Astrocyte of the spinal cord (primary cell): ENCODE results near the gene EPS8L3.

ENCODE experiments used
- DNase-seq: peaks from one replicate; pipeline ENCODE4 v3.0.0; 2011; ENCODE audit warnings: low read depth, low spot score
- H3K4me3 ChIP-seq: 2 replicates; pipeline ENCODE4 v1.5.1; 2011; ENCODE audit warnings: low read depth, mild to moderate bottlenecking, low read length, moderate library complexity
- CTCF ChIP-seq: IDR thresholded peaks from 2 replicates; pipeline ENCODE4 v1.5.1; 2012; ENCODE audit warnings: low read depth, mild to moderate bottlenecking, low read length, inconsistent platforms
- in situ Hi-C: cut with HindIII; loops from 2 replicates; pipeline ENCODE4 v1.10.0; 2017; ENCODE audit warnings: low sequenced_read_pairs

Gene EPS8L3

GRCh38 chr1:109793486-109794318, 30.0 kb upstream of the EPS8L3 start:
- DNase-seq, result peak; percentile 88
- in situ Hi-C loops, result loop anchor here (25.0 kb wide), 1 partner anchor 119 kb away; the partner anchor contains the start of gene CSF1
- no peak overlapping the region for H3K4me3 ChIP-seq
- no peak for TF ChIP-seq CTCF

GRCh38 chr1:109793089-109793485, 29.4 kb upstream of the EPS8L3 start:
- no peak for TF ChIP-seq CTCF
- no peak overlapping the region for H3K4me3 ChIP-seq
- in situ Hi-C loops, result loop anchor here (25.0 kb wide), 1 partner anchor 119 kb away; the partner anchor contains the start of gene CSF1
- DNase-seq, result no peak

- in situ Hi-C loops, result loop anchor here (25.0 kb wide), 1 partner anchor 120 kb away; the partner anchor contains the start of gene CSF1
- TF ChIP-seq CTCF, result peak; percentile 83
- DNase-seq, result peak; percentile 95
- no peak overlapping the region for H3K4me3 ChIP-seq
Observed at GRCh38 chr1:109792056-109792831, 28.5 kb upstream of the EPS8L3 start.

- TF ChIP-seq CTCF, result no peak
- DNase-seq, result no peak
- in situ Hi-C loops, result loop anchor here (25.0 kb wide), 1 partner anchor 121 kb away; the partner anchor contains the start of gene CSF1
- no peak overlapping the region for H3K4me3 ChIP-seq
Observed at GRCh38 chr1:109791495-109792043, 27.8 kb upstream of the EPS8L3 start.

- TF ChIP-seq CTCF, result peak; percentile 46
- H3K4me3 ChIP-seq, result no peak overlapping the region
- no peak for DNase-seq
- in situ Hi-C loops, result loop anchor here (25.0 kb wide), 1 partner anchor 121 kb away; the partner anchor contains the start of gene CSF1
Observed at GRCh38 chr1:109790735-109791494, 27.2 kb upstream of the EPS8L3 start.
